H1 (cell line): ENCODE data around the gene RO60. TPM values are rescaled to one million over a fixed set of nuclear protein-coding genes. Genes with fewer than 3 reads are reported as not detected.

Experiments
- BACH1 ChIP-seq: IDR thresholded peaks from 2 replicates; pipeline ENCODE4 v1.6.1; 2012; ENCODE audit warnings: low read length, improper control_type of control experiment
- FOSL1 ChIP-seq: IDR thresholded peaks from 2 replicates; pipeline ENCODE4 v1.6.1; 2011; ENCODE audit warnings: mild to moderate bottlenecking, low read depth, low read length, moderate library complexity; ENCODE audit not compliant: insufficient read depth
- MAFK ChIP-seq: IDR thresholded peaks from 2 replicates; pipeline ENCODE4 v1.6.1; 2012; ENCODE audit warnings: low read depth, mild to moderate bottlenecking, improper control_type of control experiment, low read length
- RBBP5 ChIP-seq: IDR thresholded peaks from 2 replicates; pipeline ENCODE4 v1.7.1; 2012; ENCODE audit warnings: low read depth, mild to moderate bottlenecking, inconsistent platforms, low read length, moderate library complexity, borderline replicate concordance
- RNF2 ChIP-seq: fragments of 200-900, 300-1000 bp; sonication (generic); IDR thresholded peaks from 2 replicates; pipeline ENCODE4 v1.7.1; 2016; ENCODE audit warnings: borderline replicate concordance, low read depth, mild to moderate bottlenecking, antibody characterized with exemption, low read length; ENCODE audit not compliant: poor library complexity, severe bottlenecking; ENCODE audit errors: missing control alignments
- RXRA ChIP-seq: IDR thresholded peaks from 2 replicates; pipeline ENCODE4 v1.6.1; 2011; ENCODE audit warnings: low read depth, mild to moderate bottlenecking, low read length, moderate library complexity; ENCODE audit not compliant: insufficient read depth
- TCF12 ChIP-seq: IDR thresholded peaks from 2 replicates; pipeline ENCODE4 v1.6.1; 2011; ENCODE audit warnings: low read depth, mild to moderate bottlenecking, low read length
- polyA plus RNA-seq, 7 experiments: library from polyadenylated mRNA; depleted of rRNA in 3 of 7; stranded (reverse) in 5 of 7; unstranded in 2 of 7; fragments of >200 nt in 5 of 7; fragments of 200-250 nt in 2 of 7; gene quantifications; 1 replicate in 5 of 7; 2 replicates in 1 of 7; 4 replicates in 1 of 7; pipeline versions ENCODE4 v1.2.1 to v1.2.3, GENCODE V29; 2011 to 2013; ENCODE audit warnings: missing spikeins in 2 of 7, mixed read lengths in 2 of 7
- total RNA-seq: library from RNA; stranded (reverse); fragmentation: NEBNext Ultra II Directional; extraction: Animal tissue kit (Norgen Biotek cat#: 25700); gene quantifications from 2 replicates; pipeline ENCODE4 v1.2.1, GENCODE V29; 2021
- TF ChIP-seq, protein P1 (sequence below): fragments of 300-600 bp; sonication (generic); IDR thresholded peaks from 2 replicates; pipeline ENCODE4 v1.7.1; 2012; ENCODE audit warnings: low read length, moderate library complexity, mild to moderate bottlenecking, inconsistent platforms; ENCODE audit not compliant: insufficient replicate concordance
- TF ChIP-seq, protein P2 (sequence below): IDR thresholded peaks from 2 replicates; pipeline ENCODE4 v1.6.1; 2012; ENCODE audit warnings: inconsistent platforms

The RO60 gene
- total and polyA plus RNA-seq, 2 of the 8 experiments (the other 6 are each of a cell fraction or from before 2014, with no cell fraction given) = 13.6 to 103 TPM

DNA sequence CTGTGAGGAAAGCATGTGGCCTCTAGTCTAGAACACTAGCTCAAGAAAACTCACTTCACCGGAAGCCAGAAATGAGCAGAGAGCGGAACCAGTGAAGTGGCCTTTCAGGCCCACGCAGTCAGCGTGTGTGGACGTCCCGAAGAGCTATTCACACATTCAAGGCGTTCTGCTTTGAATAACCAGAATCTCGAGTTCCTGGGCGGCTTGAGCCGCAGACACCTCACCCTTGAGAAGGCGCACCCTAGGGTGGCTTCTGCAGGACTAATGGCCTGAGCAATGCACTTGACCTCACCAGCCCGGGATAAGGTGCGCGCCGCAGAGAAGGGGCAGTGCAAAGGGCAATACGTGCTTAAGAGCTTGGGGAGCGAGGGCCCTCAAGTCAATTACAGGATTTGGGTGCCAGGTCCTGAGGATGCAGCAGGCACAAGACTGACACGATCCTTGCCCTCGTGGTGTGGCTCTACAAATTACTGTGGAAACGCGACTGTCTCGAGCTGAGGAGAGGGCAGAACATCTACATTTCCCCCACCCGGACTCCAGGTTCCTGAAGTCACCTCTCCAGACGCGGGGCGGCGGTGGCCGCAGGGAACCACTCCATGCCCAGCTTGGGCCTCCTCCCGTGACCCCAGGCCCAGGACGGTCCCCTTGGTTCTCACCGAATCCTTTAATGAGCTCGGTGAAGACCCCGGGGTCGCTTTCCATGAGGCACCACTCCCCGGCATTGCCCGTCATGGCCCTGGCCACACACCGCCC is 707 bp upstream of the RO60 start (continued):
- TF ChIP-seq, protein P1, sequence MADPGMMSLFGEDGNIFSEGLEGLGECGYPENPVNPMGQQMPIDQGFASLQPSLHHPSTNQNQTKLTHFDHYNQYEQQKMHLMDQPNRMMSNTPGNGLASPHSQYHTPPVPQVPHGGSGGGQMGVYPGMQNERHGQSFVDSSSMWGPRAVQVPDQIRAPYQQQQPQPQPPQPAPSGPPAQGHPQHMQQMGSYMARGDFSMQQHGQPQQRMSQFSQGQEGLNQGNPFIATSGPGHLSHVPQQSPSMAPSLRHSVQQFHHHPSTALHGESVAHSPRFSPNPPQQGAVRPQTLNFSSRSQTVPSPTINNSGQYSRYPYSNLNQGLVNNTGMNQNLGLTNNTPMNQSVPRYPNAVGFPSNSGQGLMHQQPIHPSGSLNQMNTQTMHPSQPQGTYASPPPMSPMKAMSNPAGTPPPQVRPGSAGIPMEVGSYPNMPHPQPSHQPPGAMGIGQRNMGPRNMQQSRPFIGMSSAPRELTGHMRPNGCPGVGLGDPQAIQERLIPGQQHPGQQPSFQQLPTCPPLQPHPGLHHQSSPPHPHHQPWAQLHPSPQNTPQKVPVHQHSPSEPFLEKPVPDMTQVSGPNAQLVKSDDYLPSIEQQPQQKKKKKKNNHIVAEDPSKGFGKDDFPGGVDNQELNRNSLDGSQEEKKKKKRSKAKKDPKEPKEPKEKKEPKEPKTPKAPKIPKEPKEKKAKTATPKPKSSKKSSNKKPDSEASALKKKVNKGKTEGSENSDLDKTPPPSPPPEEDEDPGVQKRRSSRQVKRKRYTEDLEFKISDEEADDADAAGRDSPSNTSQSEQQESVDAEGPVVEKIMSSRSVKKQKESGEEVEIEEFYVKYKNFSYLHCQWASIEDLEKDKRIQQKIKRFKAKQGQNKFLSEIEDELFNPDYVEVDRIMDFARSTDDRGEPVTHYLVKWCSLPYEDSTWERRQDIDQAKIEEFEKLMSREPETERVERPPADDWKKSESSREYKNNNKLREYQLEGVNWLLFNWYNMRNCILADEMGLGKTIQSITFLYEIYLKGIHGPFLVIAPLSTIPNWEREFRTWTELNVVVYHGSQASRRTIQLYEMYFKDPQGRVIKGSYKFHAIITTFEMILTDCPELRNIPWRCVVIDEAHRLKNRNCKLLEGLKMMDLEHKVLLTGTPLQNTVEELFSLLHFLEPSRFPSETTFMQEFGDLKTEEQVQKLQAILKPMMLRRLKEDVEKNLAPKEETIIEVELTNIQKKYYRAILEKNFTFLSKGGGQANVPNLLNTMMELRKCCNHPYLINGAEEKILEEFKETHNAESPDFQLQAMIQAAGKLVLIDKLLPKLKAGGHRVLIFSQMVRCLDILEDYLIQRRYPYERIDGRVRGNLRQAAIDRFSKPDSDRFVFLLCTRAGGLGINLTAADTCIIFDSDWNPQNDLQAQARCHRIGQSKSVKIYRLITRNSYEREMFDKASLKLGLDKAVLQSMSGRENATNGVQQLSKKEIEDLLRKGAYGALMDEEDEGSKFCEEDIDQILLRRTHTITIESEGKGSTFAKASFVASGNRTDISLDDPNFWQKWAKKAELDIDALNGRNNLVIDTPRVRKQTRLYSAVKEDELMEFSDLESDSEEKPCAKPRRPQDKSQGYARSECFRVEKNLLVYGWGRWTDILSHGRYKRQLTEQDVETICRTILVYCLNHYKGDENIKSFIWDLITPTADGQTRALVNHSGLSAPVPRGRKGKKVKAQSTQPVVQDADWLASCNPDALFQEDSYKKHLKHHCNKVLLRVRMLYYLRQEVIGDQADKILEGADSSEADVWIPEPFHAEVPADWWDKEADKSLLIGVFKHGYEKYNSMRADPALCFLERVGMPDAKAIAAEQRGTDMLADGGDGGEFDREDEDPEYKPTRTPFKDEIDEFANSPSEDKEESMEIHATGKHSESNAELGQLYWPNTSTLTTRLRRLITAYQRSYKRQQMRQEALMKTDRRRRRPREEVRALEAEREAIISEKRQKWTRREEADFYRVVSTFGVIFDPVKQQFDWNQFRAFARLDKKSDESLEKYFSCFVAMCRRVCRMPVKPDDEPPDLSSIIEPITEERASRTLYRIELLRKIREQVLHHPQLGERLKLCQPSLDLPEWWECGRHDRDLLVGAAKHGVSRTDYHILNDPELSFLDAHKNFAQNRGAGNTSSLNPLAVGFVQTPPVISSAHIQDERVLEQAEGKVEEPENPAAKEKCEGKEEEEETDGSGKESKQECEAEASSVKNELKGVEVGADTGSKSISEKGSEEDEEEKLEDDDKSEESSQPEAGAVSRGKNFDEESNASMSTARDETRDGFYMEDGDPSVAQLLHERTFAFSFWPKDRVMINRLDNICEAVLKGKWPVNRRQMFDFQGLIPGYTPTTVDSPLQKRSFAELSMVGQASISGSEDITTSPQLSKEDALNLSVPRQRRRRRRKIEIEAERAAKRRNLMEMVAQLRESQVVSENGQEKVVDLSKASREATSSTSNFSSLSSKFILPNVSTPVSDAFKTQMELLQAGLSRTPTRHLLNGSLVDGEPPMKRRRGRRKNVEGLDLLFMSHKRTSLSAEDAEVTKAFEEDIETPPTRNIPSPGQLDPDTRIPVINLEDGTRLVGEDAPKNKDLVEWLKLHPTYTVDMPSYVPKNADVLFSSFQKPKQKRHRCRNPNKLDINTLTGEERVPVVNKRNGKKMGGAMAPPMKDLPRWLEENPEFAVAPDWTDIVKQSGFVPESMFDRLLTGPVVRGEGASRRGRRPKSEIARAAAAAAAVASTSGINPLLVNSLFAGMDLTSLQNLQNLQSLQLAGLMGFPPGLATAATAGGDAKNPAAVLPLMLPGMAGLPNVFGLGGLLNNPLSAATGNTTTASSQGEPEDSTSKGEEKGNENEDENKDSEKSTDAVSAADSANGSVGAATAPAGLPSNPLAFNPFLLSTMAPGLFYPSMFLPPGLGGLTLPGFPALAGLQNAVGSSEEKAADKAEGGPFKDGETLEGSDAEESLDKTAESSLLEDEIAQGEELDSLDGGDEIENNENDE = no peak
- TF ChIP-seq RBBP5 = 0 out of 2 replicates have a peak, but pooled peaks have one; percentile 4
- no peak for TF ChIP-seq FOSL1
- TF ChIP-seq MAFK = no peak
- TF ChIP-seq RXRA = no peak
- TF ChIP-seq, protein P2, sequence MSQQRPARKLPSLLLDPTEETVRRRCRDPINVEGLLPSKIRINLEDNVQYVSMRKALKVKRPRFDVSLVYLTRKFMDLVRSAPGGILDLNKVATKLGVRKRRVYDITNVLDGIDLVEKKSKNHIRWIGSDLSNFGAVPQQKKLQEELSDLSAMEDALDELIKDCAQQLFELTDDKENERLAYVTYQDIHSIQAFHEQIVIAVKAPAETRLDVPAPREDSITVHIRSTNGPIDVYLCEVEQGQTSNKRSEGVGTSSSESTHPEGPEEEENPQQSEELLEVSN = no peak
- TF ChIP-seq RNF2 = no peak
- TF ChIP-seq BACH1 = no peak
- no peak for TF ChIP-seq TCF12
